Left ventricle myocardium superior (tissue), 1 donor: ENCODE data around the gene CCNC. TPM values are rescaled to one million over a fixed set of nuclear protein-coding genes. Genes with fewer than 3 reads are reported as not detected.

Experiments used
- ATAC-seq: fragments of 200-7000 bp; cut with Tn5 transposase; one replicate; pipeline ENCODE4 v1.9.1; 2020; ENCODE audit warnings: mild to moderate bottlenecking, moderate library complexity
- DNase-seq: peaks from one replicate; pipeline ENCODE4 v3.0.0-alpha.2; 2020
- intact Hi-C: fragments of 100-400 bp; cut with micrococcal nuclease; formaldehyde crosslinking; loops from one replicate; pipeline ENCODE4 v1.11.0; 2022
- long read RNA-seq: library from polyadenylated mRNA; unstranded; transcript quantifications from one replicate; pipeline ENCODE4 v2.0.0, GENCODE V29; 2021
- total RNA-seq: library from RNA; stranded (reverse); fragmentation: NEBNext Ultra II Directional; extraction: Animal tissue kit (Norgen Biotek cat#: 25700); gene quantifications from one replicate; pipeline ENCODE4 v1.2.1, GENCODE V29; 2021
- donor health status: DM: no; HTN: yes; CAD: no; lungs with severe emphysema.

The CCNC gene
- 16.9 TPM for total RNA-seq
- long read RNA-seq, transcript CCNC-207 (12 exons, 1,426 nt) = minor isoform, 9 of 42 reads
- long read RNA-seq, transcript CCNC-210 (12 exons, 2,473 nt) = major isoform, 30 of 42 reads
- long read RNA-seq, partial matches to known transcripts = 0 of 42 reads
- long read RNA-seq, other reads (novel, unspliced or antisense) = 2 of 42 reads

DNA sequence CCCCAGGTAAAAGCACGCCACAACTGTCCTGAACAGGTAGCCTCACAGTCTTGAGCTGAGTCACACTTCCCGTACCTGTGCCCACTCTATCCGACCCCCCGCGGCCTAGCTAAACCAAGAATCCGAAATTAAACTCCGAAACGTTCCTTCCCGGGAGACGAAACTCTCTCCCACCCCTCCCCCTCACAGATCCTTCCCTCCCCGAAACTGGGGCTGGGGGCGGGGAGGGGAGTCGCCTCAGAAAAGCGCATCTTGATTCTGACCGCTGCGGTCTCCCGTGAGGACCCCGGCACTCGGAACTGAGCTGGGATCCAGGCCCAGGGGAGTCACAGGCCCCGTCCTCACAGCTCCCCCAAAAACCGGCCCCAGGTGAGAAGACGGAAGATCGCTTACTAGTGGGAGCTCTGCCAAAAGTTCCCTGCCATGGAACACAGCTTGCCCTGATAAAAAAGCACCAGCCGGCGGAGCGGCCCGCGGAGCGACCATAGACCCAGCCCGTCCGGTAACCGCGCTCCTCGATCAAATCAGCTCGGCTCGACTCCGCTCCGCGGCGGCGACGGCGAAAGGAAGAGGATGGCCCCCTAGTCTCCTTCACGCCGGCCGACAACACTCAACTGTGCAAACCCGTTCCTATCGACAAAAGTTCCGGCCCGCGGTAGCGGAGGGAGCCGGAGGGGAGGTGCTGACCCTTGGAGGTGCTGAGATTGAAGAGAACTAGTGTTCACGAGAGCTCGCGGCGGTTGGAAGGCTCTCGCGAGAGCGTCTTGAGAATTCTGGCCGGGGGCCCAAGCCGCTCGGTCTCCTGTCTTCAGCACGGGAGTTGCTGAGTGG is at the start of gene CCNC:
Gene CCNC, minus strand, starts transcription at position 558 of the 831 bp plus-strand sequence. Its CDS starts 133 bp downstream, at position 425.
- intact Hi-C loops = no loop called here
- DNase-seq (peak; percentile 93), ATAC-seq (peak; percentile 100)

DNA sequence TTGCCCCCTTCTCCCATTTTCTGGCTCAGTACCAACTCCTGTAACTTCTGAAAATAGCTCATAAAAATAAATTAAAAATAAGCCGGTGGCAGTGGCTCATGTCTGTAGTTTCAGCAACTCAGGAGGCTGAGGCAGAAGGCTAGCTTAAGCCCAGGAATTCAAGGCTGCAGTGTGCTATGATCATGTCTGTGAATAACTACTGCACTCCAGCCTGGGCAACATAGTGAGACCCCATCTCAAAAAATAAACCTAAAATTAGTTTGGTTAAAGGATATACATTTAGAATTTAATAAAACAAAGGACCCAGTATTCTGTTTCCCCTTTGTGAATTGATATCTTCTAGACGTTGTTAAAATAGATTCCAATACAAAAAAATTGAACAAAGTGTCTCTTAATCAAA is 48.7 kb upstream of the CCNC start:
- ATAC-seq (no peak), DNase-seq (no peak)
- intact Hi-C loops = no loop called here

- ATAC-seq (no peak), DNase-seq (no peak)
- intact Hi-C loops = no loop called here
These were observed 46.1 kb upstream of the CCNC start for GRCh38 chr6:99614430-99615186.

GRCh38 chr6:99613705-99614429 is 45.4 kb upstream of the CCNC start:
- no peak for DNase-seq
- intact Hi-C loops = no loop called here
- peak; percentile 57 for ATAC-seq

GRCh38 chr6:99613409-99613704 is 44.9 kb upstream of the CCNC start:
- ATAC-seq (peak; percentile 75), DNase-seq (peak; percentile 57)
- intact Hi-C loops = no loop called here

DNA sequence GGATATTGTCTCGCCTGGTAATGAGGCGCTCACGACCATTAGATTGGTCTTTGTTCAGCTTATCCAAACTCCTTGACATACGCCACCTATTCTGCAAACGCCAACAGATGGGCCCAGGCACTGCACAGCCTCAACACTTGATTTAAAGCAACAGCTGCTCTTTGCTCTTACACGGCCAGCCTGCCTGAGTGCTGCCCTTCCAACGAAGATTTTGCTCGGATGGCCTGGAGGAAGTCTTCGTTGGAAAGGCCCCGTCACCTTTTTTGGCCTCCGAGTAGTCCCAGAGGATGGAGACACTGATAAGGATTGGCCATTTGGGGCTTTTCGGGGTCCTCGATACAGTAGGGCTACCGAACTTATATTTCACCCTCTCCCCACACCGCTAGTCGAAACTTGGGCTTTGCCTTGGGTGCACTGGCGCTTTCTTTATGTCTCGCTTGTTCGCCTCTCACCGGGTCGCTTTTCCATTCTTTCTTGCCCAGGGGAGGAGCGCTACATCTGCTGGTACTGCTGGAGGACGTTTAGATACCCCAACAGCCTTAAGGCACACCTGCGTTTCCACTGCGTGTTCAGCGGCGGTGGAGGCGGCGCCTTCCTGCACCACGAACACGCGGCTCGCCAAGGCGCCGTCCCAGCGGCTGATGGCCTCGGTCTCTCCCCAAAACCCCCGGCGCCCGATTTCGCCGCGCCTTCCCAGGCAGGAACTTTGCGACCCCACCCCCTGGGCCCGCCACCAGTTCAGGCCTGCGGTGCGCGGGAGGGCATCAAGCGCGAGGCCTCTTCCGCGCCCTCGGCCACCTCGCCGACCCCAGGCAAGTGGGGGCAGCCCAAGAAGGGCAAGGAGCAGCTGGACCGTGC is 44.3 kb upstream of the CCNC start:
- ATAC-seq (no peak), DNase-seq (no peak)
- intact Hi-C loops = no loop called here

- intact Hi-C loops = no loop called here
- ATAC-seq (no peak), DNase-seq (no peak)
These were observed 42.7 kb upstream of the CCNC start for GRCh38 chr6:99611148-99611547.

- no peak for ATAC-seq
- intact Hi-C loops = no loop called here
- no peak for DNase-seq
These were observed 41.5 kb upstream of the CCNC start for GRCh38 chr6:99609905-99610489.

DNA sequence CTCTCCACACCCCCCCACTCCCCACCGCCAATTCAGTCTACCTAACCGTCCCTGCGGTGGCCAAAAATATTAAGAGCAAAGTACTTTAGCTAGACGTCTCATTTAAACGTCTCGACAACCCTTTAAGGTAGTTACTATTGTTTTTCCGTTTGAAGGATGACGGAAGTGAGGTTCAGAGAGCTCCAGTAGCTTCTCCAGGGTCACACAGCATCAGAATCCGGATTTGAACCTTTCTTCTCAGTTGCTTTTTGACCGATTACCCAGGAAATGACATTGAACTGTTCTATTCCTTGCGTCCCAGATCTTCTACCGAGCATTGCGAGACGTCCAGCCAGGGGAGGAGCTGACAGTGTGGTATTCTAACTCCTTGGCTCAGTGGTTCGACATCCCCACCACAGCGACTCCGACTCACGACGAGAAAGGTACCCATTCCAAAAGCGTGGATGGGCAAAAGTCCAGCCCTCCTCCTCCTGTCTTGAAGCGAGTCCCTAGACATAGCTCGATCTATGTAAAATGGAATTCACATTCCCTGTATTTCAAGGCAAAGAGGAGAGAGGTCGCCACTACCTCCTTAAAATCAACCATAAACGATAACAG is 40.5 kb upstream of the CCNC start:
- intact Hi-C loops = no loop called here
- ATAC-seq (no peak), DNase-seq (no peak)

DNA sequence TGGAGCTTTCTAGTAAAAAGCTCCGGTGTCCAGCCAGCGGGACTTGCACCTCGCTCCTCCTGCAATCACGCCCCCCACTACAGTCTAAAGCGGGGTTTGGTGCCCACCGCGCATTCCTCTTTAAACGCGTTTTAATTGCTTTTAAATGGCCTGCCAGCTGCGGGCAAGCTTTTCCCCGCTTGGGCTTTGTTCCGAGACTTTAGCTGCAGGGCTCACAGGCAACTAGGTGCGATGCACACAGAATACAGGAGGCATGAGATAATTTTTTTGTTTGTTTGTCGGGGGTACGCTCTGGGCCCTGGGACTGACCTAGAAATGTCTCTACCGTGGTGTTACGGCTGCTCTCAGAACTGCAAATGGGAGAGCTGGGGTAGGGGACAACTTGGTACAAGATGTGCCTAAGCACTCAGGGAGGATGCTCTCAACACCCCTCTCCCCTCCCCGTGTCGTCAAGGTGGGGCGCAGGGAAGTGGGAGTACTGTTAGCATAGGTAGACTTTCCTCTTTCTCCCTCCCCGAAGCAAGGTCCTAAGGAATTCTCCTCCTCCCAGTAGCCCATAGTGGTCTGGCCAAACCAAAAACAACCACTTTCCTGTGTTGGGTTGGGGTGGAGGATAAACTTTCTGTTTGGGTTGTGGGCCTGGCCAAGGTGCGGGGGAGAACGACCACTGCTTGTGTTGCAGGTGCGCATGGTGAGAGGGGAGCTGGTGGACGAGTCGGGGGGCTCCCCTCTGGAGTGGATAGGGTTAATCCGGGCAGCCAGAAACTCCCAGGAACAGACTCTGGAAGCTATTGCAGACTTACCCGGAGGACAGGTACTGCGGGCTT is 39.8 kb upstream of the CCNC start:
- DNase-seq (no peak), ATAC-seq (no peak)
- intact Hi-C loops = no loop called here

- no peak for DNase-seq
- ATAC-seq = no peak
- intact Hi-C loops = no loop called here
These were observed 39.1 kb upstream of the CCNC start for GRCh38 chr6:99607416-99608036.

DNA sequence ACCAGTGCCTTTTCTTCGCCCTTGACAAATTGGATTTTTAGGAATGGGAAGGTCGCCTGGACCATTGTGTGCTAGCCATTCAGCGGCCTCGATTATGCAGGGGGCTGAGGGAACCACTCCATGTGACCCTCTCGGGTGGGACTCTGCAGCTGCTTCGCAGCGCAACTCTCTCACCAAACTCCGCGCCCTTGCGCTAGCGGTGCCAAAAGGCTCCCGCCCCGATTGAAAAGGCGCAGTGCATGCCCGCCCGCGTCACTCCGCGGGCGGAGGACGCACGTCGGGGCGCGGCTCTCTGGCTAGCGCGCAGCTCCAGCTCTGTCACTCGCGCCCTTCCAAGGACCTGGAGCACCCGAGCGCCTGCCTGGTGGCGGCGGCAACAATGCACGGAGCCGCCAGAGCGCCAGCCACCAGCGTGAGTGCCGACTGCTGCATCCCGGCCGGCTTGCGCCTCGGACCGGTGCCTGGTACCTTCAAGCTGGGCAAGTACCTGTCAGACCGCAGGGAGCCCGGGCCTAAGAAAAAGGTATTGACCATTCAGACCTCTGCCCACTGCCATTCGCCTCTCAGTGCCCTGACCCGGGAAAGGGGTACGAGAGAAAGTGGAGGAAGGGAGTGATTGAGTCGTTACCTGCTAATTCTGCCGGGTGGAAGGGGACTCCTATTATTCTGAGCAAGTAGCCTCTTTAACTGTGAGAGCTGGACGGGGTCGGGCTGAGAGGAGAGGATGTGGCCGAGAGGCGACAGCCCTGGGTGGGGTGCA is 38.4 kb upstream of the CCNC start, which contains the start of gene PRDM13:
Gene PRDM13, plus strand, starts transcription at position 178 of the 760 bp plus-strand sequence. Its CDS starts 202 bp downstream, at position 380.
- intact Hi-C loops = no loop called here
- ATAC-seq (no peak), DNase-seq (no peak)

GRCh38 chr6:99605911-99606655 is 37.6 kb upstream of the CCNC start:
- intact Hi-C loops = no loop called here
- DNase-seq = no peak
- ATAC-seq = no peak

DNA sequence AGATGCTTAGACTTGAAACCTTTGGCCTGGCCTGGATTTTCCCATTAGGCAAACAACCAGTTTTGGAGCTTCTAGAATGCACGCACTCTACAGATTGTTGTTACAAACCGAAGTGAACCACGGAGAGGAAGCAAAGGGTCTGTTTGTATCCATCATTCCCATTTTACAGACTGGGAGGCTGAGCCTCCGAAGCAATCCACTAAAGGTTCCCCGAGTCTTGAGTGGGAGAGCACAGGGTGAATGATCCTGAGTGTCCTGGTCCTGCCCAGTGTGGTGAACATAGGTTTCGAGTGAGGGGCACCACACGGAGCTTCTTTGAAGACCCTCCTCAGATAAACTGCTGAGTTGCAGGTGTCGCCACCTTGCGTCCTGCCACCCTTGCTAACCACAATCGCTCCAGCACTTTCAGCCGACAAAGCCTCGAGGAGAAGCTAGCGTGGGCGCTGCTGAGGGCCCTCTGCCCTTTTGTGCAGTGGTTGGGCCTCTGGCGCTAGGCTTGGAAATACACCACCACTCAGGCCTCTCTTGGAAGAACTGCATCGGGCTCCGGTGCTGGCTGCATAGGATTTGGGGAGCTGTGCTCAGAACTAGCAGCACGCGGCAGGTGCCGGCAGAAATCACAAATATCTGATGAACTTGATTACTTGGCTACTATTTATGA is 36.7 kb upstream of the CCNC start:
- intact Hi-C loops = no loop called here
- no peak for ATAC-seq
- no peak for DNase-seq
